Testis (tissue), 2 donors: ENCODE measurements around the gene PER2.

Source experiments
- POLR2A ChIP-seq: fragments of 450-650 bp; IDR thresholded peaks from one replicate; pipeline ENCODE4 v1.6.1; 2017; ENCODE audit warnings: antibody characterized with exemption, mild to moderate bottlenecking, moderate library complexity
- TF ChIP-seq, protein P1 (sequence below), 3 experiments: fragments of 450-650 bp in 2 of 3; fragments of 200-600 bp in 1 of 3; sonication (generic) in 1 of 3; IDR thresholded peaks; one replicate each; pipeline ENCODE4 v1.5.1; 2016 to 2019; ENCODE audit warnings: antibody characterized with exemption in 3 of 3, mild to moderate bottlenecking in 2 of 3, moderate library complexity in 1 of 3

DNA sequence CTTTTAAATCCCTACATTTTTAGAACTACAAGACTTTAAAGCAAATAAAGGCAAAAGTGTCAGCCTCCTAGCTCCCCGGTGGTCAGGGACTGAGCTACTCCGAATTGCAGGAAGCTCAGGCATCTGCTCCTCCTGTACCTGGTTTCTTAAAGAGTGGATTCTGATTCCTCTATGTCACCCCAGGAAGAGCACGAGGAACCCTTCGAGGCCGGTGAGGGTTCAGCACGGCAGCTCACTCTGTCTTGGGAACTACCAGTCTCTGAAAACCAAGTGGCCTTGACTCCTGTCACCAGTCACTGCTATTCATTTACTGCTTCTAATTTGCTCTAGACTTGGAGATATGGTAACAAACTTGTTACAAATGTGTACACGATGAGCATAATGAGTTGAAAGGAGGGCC, 2.3 kb downstream of the PER2 start:
- TF ChIP-seq POLR2A: no peak
- TF ChIP-seq, protein P1, sequence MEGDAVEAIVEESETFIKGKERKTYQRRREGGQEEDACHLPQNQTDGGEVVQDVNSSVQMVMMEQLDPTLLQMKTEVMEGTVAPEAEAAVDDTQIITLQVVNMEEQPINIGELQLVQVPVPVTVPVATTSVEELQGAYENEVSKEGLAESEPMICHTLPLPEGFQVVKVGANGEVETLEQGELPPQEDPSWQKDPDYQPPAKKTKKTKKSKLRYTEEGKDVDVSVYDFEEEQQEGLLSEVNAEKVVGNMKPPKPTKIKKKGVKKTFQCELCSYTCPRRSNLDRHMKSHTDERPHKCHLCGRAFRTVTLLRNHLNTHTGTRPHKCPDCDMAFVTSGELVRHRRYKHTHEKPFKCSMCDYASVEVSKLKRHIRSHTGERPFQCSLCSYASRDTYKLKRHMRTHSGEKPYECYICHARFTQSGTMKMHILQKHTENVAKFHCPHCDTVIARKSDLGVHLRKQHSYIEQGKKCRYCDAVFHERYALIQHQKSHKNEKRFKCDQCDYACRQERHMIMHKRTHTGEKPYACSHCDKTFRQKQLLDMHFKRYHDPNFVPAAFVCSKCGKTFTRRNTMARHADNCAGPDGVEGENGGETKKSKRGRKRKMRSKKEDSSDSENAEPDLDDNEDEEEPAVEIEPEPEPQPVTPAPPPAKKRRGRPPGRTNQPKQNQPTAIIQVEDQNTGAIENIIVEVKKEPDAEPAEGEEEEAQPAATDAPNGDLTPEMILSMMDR (IDR thresholded peaks at IDR 0.05): no peak
